Sciatic nerve (tissue), 2 donors: ENCODE data around the gene CGB3. TPM values are rescaled to one million over a fixed set of nuclear protein-coding genes. Genes with fewer than 3 reads are reported as not detected.

Experiments used
- ATAC-seq: fragments of 200-7000 bp; cut with Tn5 transposase; one replicate; pipeline ENCODE4 v1.9.1; 2020; ENCODE audit warnings: mild to moderate bottlenecking, moderate library complexity
- DNase-seq: peaks from one replicate; pipeline ENCODE4 v3.0.0-alpha.2; 2020; ENCODE audit warnings: low spot score
- intact Hi-C: fragments of 100-400 bp; cut with DNase I; formaldehyde crosslinking; loops from one replicate; pipeline ENCODE4 v1.14.2; 2022
- microRNA-seq: library from miRNA; unstranded; fragments of <30 nt; microRNA quantifications from one replicate; pipeline ENCODE4 v1.2.0, GENCODE V29; 2020
- total RNA-seq: library from RNA; stranded (reverse); fragmentation: NEBNext Ultra II Directional; extraction: Animal tissue kit (Norgen Biotek cat#: 25700); gene quantifications from one replicate; pipeline ENCODE4 v1.2.1, GENCODE V29; 2021
- donor health status: DM: no; HTN: no; CAD: no.
- donor health status: DM: no; HTN: no; CAD: no.

CGB3 gene
- total RNA-seq, 1 donor from 2014 or later: not detected

DNA sequence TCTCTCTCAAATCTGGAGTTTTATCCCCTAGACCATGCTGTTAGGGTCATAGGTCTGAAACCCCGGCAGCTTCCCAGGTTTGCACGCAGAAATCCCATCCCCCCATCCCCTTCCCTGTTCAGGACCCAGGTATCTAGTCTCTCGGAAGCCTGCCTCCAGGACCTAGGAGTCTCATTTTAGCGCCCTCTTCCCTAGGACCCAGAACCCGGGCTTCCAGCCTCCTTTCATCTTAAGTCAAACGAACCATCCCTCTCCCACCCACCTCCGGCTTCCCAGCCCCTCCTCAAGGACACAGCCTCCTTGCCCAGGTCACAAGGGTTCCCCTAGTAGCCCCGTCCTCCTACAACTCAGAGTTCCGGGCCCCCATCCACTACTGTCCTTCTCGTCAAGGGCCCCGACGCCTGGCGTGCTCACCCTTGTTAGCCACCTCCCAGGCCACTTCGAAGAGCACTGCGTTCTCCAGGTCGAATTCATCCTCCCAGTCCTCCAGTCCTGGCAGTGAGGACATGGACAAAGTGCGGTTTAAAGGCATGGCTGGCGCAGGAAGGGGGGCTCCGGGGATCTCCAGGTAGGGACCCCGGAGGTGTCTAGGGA, 31.5 kb downstream of the CGB3 start:
- ATAC-seq (peak; percentile 4), DNase-seq (peak; percentile 74)
- intact Hi-C loops: no loop called here

DNA sequence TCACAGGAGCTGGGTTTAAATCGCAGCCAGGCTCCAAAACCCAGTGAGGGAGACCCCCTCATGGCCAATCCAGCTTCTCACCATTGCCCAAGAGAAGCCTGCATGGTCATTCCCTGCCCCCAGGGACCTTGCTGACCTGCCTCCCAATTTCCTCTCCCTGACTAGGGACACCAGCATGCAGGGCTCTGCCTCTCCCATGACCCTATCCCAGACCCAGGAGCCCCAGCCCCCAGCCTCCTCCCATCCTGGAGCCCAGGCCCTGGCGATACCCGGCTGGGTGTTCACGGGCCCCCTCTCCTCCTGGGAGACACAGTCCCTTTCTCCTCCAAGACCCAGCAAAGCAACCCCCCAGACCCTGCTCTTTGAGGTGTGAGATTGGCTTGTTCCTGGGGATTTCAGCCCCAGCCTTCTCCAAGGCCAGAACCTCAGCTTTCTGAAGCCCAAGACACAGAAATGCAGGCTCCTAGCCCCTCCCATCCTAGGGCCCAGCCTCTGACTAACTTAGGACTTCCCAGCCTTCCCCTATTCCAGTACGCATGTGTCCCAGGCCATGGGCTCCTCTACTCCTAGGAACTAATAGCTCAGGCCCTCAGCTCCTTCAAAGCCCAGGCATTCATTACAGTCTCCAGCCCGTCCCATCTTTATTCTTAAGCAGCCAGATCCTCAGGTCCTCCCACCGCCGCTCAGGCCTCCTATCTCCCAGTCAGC, 32.1 kb downstream of the CGB3 start:
- ATAC-seq (peak; percentile 68), DNase-seq (peak; percentile 79)
- intact Hi-C loops: no loop called here

DNA sequence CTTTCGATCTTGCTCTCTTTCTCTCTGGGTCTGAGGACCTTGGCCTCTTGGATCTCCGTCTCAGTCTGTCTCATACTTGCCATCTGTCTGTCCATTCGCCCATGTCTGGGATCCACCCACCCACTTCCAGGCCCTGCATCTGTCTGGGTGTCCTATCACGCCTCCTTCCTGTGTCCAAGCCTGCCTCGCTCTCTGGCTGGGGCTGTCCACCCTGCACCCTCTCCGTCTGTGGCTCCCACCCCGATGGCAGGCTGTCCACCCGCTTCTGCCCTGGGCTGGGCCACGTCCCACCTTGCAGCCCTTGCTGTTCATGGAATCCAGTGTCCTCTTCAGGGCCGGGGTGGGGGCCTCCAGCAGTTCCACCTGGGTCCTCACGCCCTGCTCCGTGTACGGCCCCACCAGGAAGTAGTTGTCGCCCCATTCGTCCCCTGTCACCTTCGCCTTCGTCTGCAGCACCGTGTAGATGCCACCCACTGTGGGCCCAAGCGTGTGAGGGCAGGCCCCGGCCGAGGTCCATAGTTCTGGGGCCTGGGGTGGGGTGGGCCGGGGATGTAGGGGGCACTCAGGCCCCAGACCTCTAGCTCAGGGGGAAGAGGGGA, 33.0 kb downstream of the CGB3 start:
- DNase-seq (no peak), ATAC-seq (no peak)
- intact Hi-C loops: no loop called here

DNA sequence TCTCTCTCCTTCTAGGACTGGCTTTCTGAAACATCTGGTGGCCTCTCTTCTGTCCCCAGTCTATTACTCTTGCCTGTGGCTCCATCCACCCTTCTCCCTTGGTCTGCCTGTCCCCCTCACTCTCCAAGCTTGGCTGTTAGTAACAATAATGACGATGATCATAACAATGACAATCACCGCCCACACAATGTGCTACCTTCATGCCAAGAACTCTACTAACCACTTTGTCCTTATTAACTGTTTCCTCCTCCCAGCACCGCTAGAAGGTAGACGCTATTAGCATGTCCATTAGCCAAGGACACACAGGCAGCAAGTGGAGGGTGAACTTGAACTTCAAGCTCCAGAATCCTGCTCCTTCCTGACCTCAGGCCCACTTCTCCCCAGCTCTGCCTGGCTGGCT, 33.7 kb downstream of the CGB3 start:
- ATAC-seq: no peak
- no peak for DNase-seq
- intact Hi-C loops: no loop called here

DNA sequence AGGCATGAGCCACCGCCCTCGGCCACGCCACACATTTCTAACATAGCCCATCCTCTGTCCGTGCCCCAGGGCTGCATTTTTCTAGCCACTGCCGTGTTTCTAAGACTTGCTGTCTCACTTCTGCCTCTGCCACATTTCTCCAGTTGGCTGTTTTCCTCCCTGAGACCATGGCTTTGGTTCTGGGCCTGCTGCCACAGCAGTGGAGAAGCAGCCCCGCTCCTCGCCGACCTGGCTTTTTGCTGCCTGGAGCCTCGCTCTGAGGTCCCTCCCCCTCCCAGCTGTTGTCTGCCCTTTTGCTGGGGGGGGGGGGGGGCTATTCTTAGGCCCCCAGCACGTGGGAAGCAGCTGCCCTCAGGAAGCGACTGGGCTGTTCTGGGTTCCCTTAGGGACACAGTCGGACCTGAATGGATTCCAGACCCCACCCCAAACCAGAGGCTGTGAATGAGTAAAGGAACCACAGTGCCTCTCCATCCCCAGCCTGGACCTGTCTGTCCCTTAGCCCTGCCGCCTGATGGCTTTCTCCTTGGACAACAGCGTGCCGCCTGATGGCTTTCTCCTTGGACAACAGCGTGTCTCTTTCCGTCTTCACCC, 34.3 kb downstream of the CGB3 start:
- intact Hi-C loops: no loop called here
- ATAC-seq: no peak
- DNase-seq: no peak

DNA sequence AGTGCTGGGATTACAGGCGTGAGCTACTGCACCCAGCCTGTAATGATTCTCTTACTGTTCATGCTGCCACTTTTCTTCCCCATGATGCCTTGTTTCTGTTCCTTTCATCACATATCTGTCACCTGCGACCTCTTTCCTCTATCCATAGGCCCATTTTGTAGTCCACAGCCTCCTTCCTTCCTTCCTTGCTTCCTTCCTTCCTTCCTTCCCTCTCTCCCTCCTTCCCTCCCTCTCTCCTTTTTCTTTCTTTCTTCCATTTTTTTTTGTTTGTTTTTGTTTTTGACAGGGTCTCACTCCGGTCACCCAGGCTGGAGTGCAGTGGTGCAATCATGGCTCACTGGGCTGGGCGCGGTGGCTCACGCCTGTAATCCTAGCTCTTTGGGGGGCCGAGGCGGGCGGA, 35.3 kb downstream of the CGB3 start:
- intact Hi-C loops: no loop called here
- ATAC-seq: no peak
- no peak for DNase-seq

DNA sequence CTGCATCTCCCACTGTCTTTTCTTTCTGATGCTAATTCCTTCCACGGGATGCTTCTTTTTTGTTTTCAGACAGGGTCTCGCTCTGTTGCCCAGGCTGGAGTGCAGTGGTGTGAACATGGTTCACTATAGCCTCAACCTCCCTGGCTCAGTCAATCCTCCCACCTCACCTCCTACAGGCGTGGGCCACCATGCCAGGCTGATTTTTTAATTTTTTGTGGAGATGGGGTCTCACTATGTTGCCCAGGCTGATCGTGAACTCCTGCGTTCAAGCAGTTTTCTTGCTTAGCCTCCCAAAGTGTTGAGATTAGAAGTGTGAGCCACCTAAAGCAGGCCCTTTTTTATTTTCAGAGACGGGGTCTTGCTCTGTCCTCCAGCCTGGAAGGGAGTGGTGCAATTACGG, 35.8 kb downstream of the CGB3 start:
- intact Hi-C loops: no loop called here
- no peak for ATAC-seq
- DNase-seq: no peak

DNA sequence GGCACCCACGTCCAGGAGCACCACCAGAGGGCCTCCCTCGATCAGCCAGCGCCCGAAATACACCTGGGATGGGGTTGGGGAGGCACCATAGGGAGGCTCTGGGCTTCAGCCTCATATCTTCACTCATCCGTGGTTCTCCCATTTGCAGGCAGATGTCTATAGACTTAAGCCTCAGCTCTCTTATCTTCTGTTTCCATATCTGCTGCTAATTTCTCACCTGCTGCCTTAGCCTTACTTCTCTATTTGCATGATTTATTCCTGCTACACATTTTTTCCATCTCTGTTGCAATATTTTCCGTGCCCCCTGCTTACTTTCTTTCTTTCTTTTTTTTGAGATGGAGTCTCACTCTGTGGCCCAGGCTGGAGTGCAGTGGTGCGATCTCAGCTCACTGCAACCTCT, 36.8 kb downstream of the CGB3 start:
- no peak for DNase-seq
- intact Hi-C loops: no loop called here
- no peak for ATAC-seq

DNA sequence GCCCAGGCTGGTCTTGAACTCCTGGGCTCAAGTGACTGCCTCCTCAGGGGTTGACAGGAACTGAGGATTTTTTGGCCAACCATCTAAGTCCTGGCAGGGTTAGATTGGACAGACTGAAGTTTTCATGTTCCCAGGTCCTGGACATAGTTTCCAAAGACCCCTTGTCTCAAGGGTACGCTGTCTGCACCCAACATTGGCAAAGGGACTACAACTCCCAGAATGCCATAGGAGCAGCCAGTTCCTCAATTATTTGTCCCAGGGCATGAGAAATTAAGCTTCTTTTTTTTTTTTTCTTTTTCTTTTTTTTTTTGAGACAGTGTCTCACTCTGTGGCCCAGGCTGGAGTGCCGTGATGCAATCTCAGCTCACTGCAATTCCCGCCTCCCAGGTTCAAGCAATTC, 37.9 kb downstream of the CGB3 start:
- no peak for DNase-seq
- intact Hi-C loops: no loop called here
- no peak for ATAC-seq

DNA sequence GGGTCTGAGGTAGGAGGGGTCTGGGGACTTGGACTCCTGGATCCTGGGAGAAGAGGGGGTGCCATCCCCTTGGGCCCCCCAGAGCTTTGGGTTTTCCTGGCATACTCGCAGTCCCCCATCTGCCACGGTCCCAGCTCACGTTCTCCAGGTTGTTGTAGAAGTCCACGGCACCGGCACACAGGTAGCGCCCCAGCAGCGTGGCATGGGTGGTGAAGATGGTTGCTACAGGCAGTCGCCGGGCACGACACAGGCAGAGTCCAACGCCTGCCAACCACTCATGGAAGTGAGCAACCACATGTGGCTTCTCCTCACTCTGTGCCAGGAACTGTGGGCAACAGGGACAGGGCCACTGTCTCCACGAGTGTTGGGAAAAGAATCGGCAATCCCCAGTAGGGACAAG, 38.4 kb downstream of the CGB3 start:
- DNase-seq (no peak), ATAC-seq (no peak)
- intact Hi-C loops: no loop called here

DNA sequence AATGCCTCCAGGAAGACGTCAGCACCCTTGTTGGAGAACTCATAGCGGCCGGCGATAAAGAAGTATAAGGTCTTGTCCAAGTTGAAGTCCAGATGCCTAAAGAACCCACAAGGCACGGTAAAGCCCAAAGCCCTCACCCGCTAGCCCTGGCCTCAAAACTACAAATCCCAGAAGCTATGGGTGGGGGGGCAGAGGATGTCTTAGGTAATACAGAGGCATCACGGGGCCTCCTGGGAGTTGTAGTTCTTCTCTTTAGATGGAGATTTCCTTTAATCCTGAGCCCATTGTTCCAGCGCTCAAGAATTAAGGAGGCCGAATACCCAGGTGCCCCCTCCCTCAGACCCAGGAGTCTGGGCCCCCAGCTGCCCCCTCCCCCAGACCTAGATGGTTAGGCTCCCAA, 41.9 kb downstream of the CGB3 start:
- intact Hi-C loops: no loop called here
- DNase-seq (no peak), ATAC-seq (no peak)

DNA sequence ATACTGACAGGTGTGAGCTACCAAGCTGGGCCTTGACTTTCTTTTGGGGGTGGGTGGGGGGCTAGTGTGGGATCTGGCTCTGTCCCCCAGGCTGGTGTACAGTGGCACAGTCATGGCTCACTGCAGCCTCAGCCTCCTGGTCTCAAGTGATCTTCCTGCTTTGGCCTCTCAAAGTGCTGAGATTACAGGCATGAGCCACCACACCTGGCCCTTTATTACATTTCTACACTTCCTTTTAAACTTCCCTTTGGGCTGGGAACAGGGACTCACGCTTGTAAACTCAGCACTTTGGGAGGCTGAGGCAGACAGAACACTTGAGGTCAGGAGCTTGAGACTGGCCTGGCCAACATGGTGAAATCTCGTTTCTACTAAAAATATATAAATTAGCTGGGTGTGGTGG, 47.1 kb downstream of the CGB3 start:
- ATAC-seq: no peak
- intact Hi-C loops: no loop called here
- no peak for DNase-seq

DNA sequence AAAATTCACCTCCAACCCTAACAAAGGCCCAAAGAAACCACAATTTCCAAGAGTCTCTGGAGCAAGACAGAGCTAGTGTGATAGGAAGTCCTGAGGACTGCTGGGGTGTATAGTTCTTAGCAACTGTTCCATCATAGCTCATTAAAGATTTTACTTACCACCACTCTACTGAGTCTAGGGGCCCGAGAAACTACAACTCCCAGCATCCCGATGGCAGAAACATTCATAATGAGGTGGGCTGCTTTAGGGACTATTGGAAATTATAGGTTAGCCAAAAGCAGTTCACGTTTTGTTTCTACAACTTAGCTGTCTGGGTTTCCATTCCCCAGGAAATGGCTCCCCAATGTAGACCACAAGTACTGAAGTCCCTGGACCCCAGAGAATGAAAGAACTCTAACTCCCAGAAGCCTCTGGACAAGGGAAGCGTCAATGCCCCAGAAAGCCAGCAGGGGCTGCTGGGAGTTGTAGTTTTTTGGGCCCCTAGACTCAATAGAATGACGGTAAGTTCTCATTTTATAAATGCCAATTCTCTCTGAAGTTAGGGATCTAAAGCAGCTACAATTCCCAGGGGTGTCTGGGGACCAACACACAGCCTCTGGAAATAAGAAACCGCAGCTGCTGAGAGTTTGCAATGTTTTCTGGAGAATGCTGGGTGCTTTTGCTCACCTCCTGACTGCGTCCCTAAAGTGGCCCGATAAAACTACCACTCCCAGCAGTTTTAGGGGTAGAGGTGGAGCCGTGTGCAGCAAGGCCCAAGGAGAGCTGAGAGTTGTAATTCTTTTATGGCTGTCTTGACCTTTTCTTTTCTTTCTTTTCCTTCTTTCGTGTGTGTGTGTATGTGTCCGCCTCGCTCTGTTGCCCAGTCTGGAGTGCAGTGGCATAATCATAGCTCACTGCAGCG, 47.9 kb downstream of the CGB3 start:
- DNase-seq (no peak), ATAC-seq (no peak)
- intact Hi-C loops: no loop called here

Small RNAs within 50 kb of the gene (microRNA-seq; reads per million reads assigned to microRNA genes)
- gene MIR6798: not detected

Other genes with a start within 250 kb of the CGB3 start
- gene BCAT2, start 213.3 kb downstream of the CGB3 start, total RNA-seq: 38.0 TPM
- gene HSD17B14, start 187.8 kb downstream of the CGB3 start, total RNA-seq: 22.2 TPM
- 519 TPM for gene PLEKHA4, start 155.7 kb downstream of the CGB3 start, total RNA-seq
- 95.8 TPM for gene PPP1R15A, start 151.9 kb downstream of the CGB3 start, total RNA-seq
- 1.1 TPM for gene TULP2, start 125.6 kb downstream of the CGB3 start, total RNA-seq
- gene NUCB1, start 124.0 kb downstream of the CGB3 start, total RNA-seq: 262 TPM
- 1.1 TPM for gene DHDH, start 90.6 kb downstream of the CGB3 start, total RNA-seq
- 48.0 TPM for gene BAX, start 69.5 kb downstream of the CGB3 start, total RNA-seq
- 3,094 TPM for gene FTL, start 59.0 kb downstream of the CGB3 start, total RNA-seq
- 42.0 TPM for gene GYS1, start 31.0 kb downstream of the CGB3 start, total RNA-seq
- gene RUVBL2, start 30.4 kb downstream of the CGB3 start, total RNA-seq: 29.9 TPM
- not detected for gene LHB, start 7.2 kb downstream of the CGB3 start, total RNA-seq
- not detected for gene CGB2, start 7.6 kb upstream of the CGB3 start, total RNA-seq
- gene CGB1, start 12.6 kb upstream of the CGB3 start, total RNA-seq: not detected
- gene CGB5, start 19.5 kb upstream of the CGB3 start, total RNA-seq: not detected
- gene CGB8, start 24.8 kb upstream of the CGB3 start, total RNA-seq: not detected
- gene CGB7, start 33.4 kb upstream of the CGB3 start, total RNA-seq: not detected
- gene NTF4, start 40.5 kb upstream of the CGB3 start, total RNA-seq: not detected
- not detected for gene KCNA7, start 48.4 kb upstream of the CGB3 start, total RNA-seq
- gene SNRNP70, start 61.1 kb upstream of the CGB3 start, total RNA-seq: 299 TPM
- gene LIN7B, start 90.0 kb upstream of the CGB3 start, total RNA-seq: 9.8 TPM
- gene C19orf73, start 94.8 kb upstream of the CGB3 start, total RNA-seq: 0.67 TPM
- gene PPFIA3, start 95.2 kb upstream of the CGB3 start, total RNA-seq: 6.3 TPM
- 5.1 TPM for gene HRC, start 131.1 kb upstream of the CGB3 start, total RNA-seq
- 32.5 TPM for gene TRPM4, start 133.5 kb upstream of the CGB3 start, total RNA-seq